ENCODE data around the gene DLGAP1. TPM values are rescaled to one million over a fixed set of nuclear protein-coding genes. Genes with fewer than 3 reads are reported as not detected.

DLGAP1 gene
- total RNA-seq, 1 experiment from 2014 or later, result 23.2 TPM

GRCh38 chr18:3947383-3947782 is 507.7 kb downstream of the DLGAP1 start:
- no peak overlapping the region for H4K5ac ChIP-seq (ENCODE audit: insufficient read length, low read depth, low read length)
- no peak overlapping the region for H3K18ac ChIP-seq (ENCODE audit: insufficient read length, low read depth, low read length)
- no peak overlapping the region for H4K8ac ChIP-seq (replicated peaks; ENCODE audit: insufficient read length, low read depth, low read length)
- no peaks in the 10 kb centered on the region for H4K20me1 ChIP-seq (ENCODE audit: control insufficient read depth, insufficient read depth, insufficient read length)
- Mint-ChIP-seq H3K4me3 (no peak overlapping the region), H3K27ac (no peak overlapping the region), H3K36me3 (ENCODE audit: insufficient read depth in 1 of 3, low read depth in 3 of 3) (peaks cover 0 to 2% (median 0%) of the 10 kb centered on the region in 3 experiments; a peak in 3 of 7 replicates), H3K4me1 (peaks cover 10 to 15% of the 10 kb centered on the region in 2 experiments), H3K27me3 (ENCODE audit: low read depth) (no peaks in the 10 kb centered on the region), H3K9me3 (no peaks in the 10 kb centered on the region)
- H3K9me3 ChIP-seq (ENCODE audit: control insufficient read depth, low read depth, low read length), result no peaks in the 10 kb centered on the region
- DNase-seq, result no peak
- no peak overlapping the region for H3T11ph ChIP-seq (ENCODE audit: low read length)
- no peaks in the 10 kb centered on the region for H3K79me2 ChIP-seq (ENCODE audit: insufficient read depth, low read length)
- no CpG with 5 or more reads among the region's 3 CpGs for WGBS (ENCODE audit: extremely low coverage, insufficient read length, low lambda C conversion rate)
- no peak overlapping the region for H3K14ac ChIP-seq (ENCODE audit: insufficient read depth, low read length)
- no peak overlapping the region for H3K4me2 ChIP-seq (ENCODE audit: insufficient read depth, insufficient read length, low read length)
- no peak overlapping the region for H2AK5ac ChIP-seq (ENCODE audit: insufficient read length, low read length)
- H3K79me1 ChIP-seq (ENCODE audit: insufficient read depth, low read depth, low read length, poor library complexity, severe bottlenecking), result no peaks in the 10 kb centered on the region
- H3K23me2 ChIP-seq (ENCODE audit: insufficient read length, low read depth, low read length, poor library complexity, severe bottlenecking), result no peaks in the 10 kb centered on the region
- H3K4ac ChIP-seq (ENCODE audit: low read depth, low read length), result no peak overlapping the region
- H3K23ac ChIP-seq (ENCODE audit: insufficient read length, low read depth, low read length), result no peak overlapping the region
- H2BK5ac ChIP-seq (ENCODE audit: insufficient read length, low read length), result no peak overlapping the region
- no peak overlapping the region for H3K27ac ChIP-seq (ENCODE audit: insufficient read length, low read depth, low read length)
- no peak overlapping the region for H2AFZ ChIP-seq (ENCODE audit: low read length)
- H2BK12ac ChIP-seq (ENCODE audit: insufficient read length, low read depth, low read length), result no peak overlapping the region
- H4K91ac ChIP-seq (ENCODE audit: insufficient read length, low read depth, low read length), result no peak overlapping the region
- H2BK15ac ChIP-seq (ENCODE audit: low read depth, low read length), result no peak overlapping the region
- no peak overlapping the region for H3K56ac ChIP-seq (ENCODE audit: insufficient read length, low read depth, low read length)
- no peak overlapping the region for H2BK120ac ChIP-seq (ENCODE audit: low read depth, low read length, poor library complexity, severe bottlenecking)
- H3K27me3 ChIP-seq (ENCODE audit: insufficient read depth, low read length), result no peaks in the 10 kb centered on the region
- H3K4me1 ChIP-seq (ENCODE audit: insufficient read depth, low read length), result no peaks in the 10 kb centered on the region; the same call in 1 of the 2 replicates
- no peak for TF ChIP-seq CTCF (conservative IDR thresholded peaks at IDR 0.05)
- no peak overlapping the region for H2BK20ac ChIP-seq (ENCODE audit: low read depth, low read length, poor library complexity, severe bottlenecking)
- no peak overlapping the region for H3K9ac ChIP-seq (ENCODE audit: extremely low read depth, insufficient read length, low read length)
